HG03095 (cell line): ENCODE measurements around the gene KLHL29.

Source experiments
- ATAC-seq: cut with Tn5 transposase; IDR thresholded peaks from one replicate; pipeline ENCODE4 v1.9.1; 2021; ENCODE audit warnings: moderate library complexity; ENCODE audit not compliant: unreplicated experiment

Gene KLHL29

DNA sequence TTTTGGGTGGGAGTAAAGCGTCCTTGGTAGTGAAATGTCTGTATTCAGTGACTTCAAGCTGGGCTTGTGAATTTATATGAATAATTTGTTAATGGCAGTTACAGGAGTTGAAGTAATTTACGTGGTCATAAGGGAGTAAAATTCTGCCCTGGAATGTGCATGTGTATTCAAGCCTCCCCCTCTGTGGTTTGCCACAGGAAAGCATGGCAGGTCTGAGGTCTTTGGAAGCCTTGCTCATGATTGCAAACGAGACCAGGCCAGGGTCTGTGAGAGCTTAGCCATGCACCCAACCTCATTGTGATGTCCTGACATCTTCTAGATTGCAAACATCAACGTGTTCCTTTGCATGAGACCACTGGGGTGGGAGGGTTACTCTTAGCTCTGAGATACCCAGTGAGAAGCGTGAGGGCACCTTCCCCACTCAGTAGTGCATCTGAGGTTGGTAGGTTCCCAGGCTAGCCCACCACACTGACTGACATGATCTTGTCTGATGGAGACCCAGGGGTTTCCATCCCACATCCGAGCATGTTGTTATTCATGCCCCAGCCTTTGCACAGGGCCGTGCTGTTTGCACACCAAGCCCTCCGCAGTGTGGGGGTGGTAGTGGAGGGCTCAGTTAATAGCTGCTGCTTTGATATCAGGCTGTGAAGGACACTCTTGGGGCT, 216.5 kb downstream of the KLHL29 start:
- ATAC-seq, result no peak

DNA sequence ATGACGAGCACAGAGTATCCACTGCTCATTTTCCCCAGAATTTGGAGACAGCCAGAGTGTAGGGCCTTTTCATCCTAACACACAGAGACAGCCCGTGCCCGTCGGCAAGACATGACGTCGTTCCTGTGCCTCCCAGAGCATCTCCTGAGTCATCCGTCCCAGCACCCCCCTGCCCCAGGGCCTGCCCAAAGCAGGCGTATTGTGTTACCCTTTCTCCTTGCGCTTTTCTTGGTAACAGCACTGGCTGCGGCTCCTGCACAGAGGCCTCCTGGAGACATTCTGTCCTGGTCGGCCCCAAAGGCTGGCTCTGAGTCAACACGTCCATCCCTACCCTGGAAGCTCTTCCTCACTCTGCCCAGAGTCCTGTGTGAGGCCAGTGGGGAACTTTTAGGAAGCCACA, 217.1 kb downstream of the KLHL29 start:
- ATAC-seq, result no peak

- ATAC-seq, result no peak
Observed at GRCh38 chr2:23603156-23603555, 218.2 kb downstream of the KLHL29 start.

GRCh38 chr2:23603581-23603980, 218.6 kb downstream of the KLHL29 start:
- no peak for ATAC-seq

- no peak for ATAC-seq
Observed at GRCh38 chr2:23604731-23605130, 219.8 kb downstream of the KLHL29 start.

DNA sequence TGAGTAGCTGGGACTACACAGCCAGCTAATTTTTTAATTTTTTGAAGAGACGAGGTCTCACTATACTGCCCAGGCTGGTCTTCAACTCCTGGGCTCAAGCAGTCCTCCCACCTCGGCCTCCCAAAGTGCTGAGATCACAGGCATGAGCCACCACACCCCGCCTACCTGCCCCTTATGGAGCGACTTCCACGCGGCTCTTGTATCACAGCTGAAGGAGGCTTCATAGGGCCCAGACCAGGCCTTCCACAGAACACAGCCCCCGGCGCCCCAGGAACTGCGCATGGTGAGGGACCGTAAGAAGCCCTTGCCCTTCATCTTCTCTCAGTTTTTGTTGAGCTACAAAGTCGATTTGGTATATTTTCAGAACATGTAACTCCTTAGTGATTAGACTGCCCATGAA, 220.3 kb downstream of the KLHL29 start:
- no peak for ATAC-seq

- no peak for ATAC-seq
Observed at GRCh38 chr2:23606196-23606595, 221.2 kb downstream of the KLHL29 start.

DNA sequence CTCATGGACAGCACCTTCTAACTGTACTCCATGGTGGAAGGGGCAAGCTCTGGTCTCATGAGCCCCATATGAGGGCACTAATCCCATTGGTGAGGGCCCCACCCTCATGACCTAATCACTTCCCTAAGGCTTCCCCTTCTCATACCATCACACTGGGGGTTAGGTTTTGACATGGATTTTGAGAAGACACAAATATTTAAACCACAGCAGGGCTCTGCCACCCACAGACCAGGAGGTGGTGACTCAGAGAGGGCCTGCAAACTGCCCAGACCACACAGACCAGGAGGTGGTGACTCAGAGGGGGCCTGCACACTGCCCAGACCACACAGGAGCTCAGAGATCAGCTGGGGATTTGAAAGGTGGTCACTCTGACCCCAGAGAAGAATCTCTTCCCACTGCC, 222.0 kb downstream of the KLHL29 start:
- no peak for ATAC-seq

GRCh38 chr2:23607925-23608324, 222.9 kb downstream of the KLHL29 start:
- no peak for ATAC-seq

DNA sequence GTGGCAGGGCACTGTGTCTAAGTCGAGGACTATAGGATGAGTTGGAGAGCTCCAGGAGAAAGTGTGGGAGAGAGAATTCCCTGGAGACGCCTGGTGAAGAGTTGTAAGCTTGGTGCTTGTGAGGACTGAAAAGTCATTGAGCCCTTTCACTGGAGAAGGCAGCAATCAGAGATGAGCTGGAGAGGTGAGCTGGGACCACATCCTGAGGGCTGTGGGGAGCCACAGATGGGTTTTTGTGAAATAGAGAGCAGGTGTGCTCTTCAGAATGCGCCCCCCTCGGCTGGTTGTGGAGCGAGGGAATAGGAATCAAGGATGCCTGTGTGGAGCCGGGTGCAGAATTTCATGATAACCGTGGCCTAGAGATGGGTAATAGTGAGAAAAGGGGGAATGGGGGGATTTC, 224.3 kb downstream of the KLHL29 start:
- ATAC-seq, result no peak

DNA sequence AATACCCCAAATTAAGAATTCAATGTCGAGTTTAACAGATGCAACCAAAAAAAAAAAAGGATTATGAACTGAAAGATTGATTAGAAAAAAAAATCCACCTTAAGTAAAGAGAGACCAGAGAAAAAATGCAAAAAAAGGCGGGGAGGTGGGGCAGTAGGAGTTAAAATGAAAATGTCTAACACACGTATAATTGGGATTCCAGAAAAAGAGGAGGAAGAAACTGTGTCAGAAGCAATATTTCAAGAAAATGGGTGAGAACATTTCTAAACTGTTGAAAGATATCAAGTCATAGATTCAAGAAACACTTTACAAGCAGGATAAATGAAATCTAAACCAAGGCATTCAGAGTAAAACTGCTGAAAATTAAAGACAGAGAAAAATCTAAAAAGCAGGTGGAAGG, 226.9 kb downstream of the KLHL29 start:
- ATAC-seq, result no peak

DNA sequence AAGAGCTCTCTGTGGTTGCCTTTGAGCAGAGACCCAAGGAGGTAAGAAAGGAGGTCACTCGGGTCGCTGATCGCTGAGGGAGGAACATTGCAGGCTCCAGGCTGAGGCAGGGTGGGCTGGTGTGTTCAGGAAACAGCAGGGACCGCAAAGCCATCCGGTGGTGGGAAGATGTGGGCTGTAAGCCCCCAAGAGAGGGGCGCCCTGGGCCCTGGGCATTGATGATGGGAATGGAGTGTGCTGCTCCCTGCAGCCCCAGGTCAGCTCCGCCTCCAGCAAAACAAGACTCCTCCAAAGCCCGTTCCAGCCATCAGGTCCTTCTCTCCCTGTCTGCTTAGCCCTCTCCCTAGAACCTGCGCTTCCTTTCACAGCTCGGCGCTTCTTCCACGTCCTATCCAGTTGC, 229.7 kb downstream of the KLHL29 start:
- ATAC-seq, result no peak

DNA sequence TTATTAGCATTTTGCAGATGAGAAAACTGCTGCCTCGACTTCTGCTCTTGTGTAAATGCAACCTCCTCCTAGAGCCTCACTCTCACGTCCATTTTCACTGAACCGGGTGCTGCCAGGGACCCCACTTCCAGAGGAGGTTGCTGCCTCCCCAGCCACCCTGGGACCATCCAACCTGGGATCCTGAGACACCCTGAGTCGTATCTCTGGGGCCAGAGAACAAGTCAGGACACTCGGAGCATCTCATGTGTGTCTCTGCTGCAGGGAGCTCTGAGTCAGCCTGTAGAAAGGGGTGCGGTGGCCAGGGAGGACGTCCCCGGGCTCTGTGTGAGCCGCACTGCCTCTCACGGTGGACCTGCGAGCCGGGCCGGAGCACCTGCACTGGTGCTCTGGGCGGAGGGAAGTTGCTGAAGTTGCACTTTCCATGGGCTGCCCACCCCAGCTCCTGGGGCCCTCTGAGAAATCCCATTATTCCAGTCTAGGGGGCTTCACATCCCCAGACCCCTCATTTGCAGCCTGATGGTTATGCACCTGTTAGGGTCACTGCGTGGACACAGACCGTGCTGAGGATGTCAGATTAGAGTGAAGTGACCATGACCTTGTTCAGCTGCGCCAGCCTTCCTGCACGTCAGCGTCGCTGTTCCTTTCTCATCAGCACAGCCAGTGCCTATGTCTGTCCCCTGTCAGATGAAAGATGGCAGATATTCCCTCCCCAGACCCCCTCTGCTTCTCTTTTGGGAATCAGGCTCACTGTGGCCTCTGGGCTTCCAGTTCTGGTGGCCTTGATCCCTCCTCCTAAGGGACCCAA, 230.4 kb downstream of the KLHL29 start:
- no peak for ATAC-seq

DNA sequence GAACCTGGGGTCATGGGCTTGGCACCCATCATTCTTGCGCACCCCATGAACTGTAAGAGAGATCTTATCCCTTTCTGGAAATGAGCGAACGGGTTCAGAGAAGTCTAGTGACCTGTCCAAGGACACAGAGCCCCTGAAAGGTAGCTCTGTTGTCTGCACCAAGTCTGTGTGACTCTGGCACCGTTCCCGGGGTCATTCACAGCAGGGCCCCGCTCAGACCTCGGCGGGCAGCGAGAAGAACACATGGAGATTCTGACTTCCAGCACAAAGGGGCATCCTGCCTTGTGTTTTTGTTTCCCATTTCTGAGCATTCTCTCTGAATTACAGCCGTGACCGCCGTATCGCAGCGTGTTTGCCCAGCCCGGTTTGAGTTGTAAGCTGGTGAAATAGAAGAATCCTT, 231.7 kb downstream of the KLHL29 start:
- ATAC-seq, result no peak

DNA sequence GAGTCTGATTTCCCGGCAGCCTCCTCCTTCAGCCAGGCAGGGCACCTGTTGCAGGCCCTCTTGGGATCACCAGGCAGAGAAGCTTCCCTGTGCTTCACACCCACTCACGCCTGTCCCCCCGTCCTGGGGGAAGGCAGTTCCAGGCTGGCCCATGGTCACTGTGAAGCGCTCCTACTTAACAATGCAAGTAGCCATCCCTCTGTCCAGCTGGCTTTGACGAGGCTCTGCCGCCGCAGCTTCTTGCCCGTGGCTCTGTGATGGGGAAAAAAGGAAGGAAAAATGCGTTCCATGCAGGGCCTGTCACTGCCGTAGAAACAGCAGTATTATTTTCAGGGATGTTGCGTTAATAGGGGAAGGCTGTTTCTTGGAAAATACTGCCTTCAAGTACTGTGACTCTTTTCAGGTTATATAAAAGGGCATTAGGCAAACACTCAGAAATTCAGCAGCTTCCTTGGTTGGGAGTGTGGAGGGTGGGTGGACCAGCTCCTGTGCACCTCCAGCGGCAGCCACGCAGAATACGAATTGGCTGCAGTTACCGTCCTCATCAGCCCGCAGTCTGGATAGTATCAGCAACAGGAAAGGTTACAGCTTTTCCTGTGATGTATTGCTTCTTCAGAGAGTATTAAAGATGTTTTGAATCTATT, 232.3 kb downstream of the KLHL29 start:
- ATAC-seq, result no peak

GRCh38 chr2:23617811-23618215, 232.8 kb downstream of the KLHL29 start:
- no peak for ATAC-seq

GRCh38 chr2:23618265-23618664, 233.3 kb downstream of the KLHL29 start:
- ATAC-seq, result no peak

- no peak for ATAC-seq
Observed at GRCh38 chr2:23618794-23619530, 234.0 kb downstream of the KLHL29 start.

GRCh38 chr2:23619941-23620340, 235.0 kb downstream of the KLHL29 start:
- ATAC-seq, result no peak

GRCh38 chr2:23620841-23621341, 235.9 kb downstream of the KLHL29 start:
- ATAC-seq, result no peak

DNA sequence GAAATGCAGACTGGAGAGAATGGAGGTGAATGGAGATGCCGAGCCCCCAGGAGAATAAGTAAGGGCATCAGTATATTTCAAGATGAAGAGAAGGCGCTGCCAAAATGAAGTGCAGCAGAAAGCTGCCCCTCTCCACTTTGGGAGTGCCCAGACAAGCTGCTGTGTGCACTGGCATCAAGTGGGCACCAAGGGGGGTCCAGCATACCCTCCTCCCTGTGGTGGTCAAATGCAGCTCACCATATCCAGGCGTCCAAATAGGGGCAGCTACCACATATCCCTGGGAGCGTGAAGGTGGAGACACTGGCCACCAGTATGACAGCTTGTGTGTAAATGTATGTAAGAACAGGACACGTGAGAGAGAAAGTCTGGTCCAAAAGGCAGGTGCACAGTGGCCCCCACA, 236.6 kb downstream of the KLHL29 start:
- no peak for ATAC-seq
